Measurements from ENCODE around the gene DCUN1D5.
A peak's percentile ranks its signal among the peaks of the same experiment; 100 is the strongest.
"Not testable (repeated sequence)": the region's sequence is repeated elsewhere in the genome, so short reads cannot be mapped to it uniquely, and the experiment has no call there.

Gene DCUN1D5

GRCh38 chr11:103055221-103055890, 36.6 kb downstream of the DCUN1D5 start:
- peak in 1 of 58 donors; percentile 16 for DNase-seq

GRCh38 chr11:103053997-103054396, 38.0 kb downstream of the DCUN1D5 start:
- DNase-seq: no peak

GRCh38 chr11:103051981-103052380, 40.0 kb downstream of the DCUN1D5 start:
- no peak for DNase-seq

GRCh38 chr11:103051151-103051801, 40.7 kb downstream of the DCUN1D5 start:
- DNase-seq: no peak

DNA sequence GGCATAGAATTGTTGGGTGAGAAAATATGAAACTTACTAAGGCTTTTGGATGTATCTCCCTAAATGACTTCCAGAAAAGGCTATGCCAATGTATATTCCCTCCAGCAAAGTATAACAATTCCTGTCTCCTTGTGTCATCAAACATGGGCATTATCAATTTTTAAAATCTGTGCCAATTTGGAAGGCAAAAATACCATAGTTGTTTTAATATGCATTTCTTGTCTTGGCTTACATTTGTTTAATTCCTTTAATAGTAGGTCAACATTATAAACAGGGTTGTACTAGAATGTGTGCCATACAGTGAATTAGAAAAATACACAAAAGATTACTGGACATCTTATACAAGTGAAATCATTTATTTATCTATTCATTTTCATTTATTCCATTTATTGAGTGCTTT, 41.6 kb downstream of the DCUN1D5 start:
- DNase-seq: no peak

DNA sequence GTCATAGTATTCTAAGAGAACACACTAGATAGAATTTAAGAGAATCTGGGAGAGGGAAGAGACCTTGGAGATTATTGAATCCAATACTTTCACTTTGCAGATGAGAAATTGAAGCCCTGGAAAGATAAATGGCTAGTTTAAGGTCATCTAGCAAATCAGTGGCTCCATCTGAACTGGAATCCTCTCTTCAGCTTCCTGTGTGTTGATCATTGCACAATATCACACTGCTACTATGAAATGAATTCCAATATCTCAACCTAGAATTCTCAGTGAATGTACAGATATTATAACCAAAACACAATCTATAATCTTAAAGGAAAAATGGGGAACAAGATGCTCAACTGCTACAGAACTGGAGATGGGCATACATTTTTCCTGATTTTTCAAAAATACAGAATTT, 44.1 kb downstream of the DCUN1D5 start:
- DNase-seq: no peak

- no peak for DNase-seq
Observed at GRCh38 chr11:103043826-103044678, 47.9 kb downstream of the DCUN1D5 start.

- no peak for DNase-seq
Observed at GRCh38 chr11:103042161-103042560, 49.8 kb downstream of the DCUN1D5 start.

DNA sequence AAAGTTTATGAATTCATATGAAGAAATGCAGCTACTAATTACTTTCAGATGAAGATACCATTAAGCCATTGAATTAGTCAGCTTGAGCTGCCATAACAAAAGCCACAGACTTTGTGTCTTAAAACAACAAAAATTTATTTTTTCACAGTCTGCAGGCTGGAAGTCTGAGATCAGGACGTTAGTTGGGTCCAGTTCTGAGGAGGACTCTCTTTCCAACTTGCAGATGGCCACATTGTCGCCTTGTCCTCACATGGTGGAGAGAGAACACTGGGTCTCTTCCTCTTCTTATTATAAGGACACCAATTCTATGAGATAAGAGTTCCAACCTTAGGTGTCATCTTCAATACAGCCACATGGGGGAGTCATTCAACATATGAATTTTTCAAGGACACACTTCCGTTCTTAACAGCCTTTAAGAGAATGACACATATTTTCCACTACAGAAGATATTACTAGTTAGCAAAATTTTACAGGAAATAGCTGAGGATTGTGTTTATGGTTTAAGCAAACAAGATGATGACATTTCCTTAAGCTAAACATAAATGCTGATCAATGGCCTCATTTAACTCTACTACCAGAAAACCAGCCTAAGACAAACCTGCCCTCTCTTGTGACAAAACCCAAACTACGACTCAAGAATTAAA, 56.0 kb downstream of the DCUN1D5 start:
- peak in 3 of 58 donors; percentile 0 to 15 (median 1) for DNase-seq

GRCh38 chr11:103035216-103035615, 56.7 kb downstream of the DCUN1D5 start:
- no peak for DNase-seq

GRCh38 chr11:103031834-103032233, 60.1 kb downstream of the DCUN1D5 start:
- no peak for DNase-seq

DNA sequence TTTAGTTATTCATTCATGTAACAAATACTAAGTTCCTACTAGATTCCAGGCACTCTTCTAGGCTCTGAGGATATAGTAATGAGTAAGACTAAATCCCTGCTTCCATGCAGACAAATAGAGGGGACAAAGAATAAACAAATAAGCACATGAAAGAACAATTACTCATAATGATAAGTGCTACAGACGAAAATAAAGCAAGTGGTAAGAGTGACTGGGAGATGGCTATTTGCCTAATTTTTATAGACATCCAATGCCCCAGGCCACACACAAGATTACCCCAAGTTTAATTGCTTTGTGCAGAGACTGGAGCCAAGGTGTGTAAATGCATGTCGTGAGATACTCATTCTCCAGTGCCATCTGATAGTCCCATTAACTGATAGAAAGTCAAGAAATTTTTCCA, 62.6 kb downstream of the DCUN1D5 start:
- no peak for DNase-seq

DNA sequence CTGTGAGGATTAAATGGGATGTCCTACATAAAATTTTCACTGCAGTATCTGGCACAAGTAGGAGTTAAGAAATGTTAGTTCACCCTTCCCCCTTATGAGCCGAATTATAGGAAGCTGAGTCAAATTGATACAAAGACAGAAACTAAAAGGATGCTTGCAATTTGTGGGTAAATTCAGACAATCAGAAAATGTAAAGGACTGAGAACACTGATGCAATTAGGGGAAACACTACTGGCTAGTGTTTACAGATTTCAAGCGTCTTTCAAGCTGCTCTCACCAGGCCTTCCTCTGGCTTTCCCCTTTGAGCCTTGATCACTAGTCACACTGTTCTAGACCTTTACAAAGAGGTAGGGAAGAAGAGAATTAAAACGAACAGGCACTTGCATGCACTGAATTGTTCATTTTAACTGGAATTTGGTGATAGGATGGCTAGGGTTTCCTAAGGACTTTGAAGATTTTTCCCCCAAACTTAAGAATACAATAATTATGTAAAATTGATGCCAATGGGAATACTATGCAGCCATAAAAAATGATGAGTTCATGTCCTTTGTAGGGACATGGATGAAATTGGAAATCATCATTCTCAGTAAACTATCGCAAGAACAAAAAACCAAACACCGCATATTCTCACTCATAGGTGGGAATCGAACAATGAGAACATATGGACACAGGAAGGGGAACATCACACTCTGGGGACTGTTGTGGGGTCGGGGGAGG, 63.5 kb downstream of the DCUN1D5 start:
- DNase-seq: not testable (repeated sequence)

DNA sequence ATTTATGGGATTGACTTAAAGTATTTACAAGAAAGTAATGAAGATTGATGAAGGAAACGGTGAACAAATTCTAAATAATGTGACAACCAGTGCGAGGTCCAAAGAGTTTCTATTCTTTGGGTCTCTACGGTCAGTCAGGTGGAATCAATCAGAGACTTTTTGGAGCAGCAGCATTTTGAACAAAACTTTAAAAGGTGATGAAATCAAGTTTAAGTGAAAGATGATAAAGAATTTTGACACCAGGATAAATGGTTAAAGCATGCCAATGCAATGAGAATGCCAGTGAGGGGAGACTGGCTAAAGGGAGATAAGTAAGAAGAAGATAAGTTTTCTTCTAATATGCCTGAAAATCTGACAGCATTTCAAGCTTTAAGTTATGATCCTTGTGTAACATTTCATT, 67.9 kb downstream of the DCUN1D5 start:
- DNase-seq: no peak

GRCh38 chr11:103016031-103016430, 75.9 kb downstream of the DCUN1D5 start:
- DNase-seq: no peak

DNA sequence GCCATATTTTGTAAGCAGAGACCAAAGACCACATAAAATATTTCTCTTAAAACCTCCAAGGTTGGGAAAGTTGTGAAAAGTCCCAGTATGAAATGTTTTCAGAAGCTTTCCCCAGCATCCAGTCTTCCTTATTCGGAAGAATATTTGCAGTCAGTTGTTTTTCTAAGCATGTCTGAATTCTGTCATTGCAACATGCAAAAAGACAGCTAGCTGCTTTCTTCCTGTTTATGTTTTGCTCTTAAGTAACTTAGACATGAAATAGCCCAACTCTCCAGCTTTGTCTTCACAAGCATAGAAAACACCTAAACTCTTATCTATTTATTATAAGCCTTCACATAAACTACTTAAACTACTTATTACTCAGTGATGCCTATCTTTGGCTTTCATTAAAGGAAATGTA, 78.5 kb downstream of the DCUN1D5 start:
- DNase-seq: no peak

Measured in anterior cingulate cortex (tissue), 58 donors.